Mesendoderm (in vitro differentiated cells): Measurements from ENCODE around the gene SERPINA1.
"Not testable (repeated sequence)": the region's sequence is repeated elsewhere in the genome, so short reads cannot be mapped to it uniquely, and the experiment has no call there.

ENCODE experiments used
- DNase-seq: peaks from one replicate; pipeline ENCODE4 v3.0.0; 2013
- H2AK5ac ChIP-seq: 2 replicates; pipeline ENCODE4 v1.6.1; 2013; ENCODE audit warnings: low read length, inconsistent platforms
- H2BK120ac ChIP-seq: 2 replicates; pipeline ENCODE4 v1.6.1; 2013; ENCODE audit warnings: low read depth, mild to moderate bottlenecking, low read length, moderate library complexity, mixed read lengths
- H2BK15ac ChIP-seq: replicated peaks from 2 replicates; pipeline ENCODE4 v1.6.1; 2013; ENCODE audit warnings: low read depth, mild to moderate bottlenecking, moderate library complexity
- H2BK5ac ChIP-seq: 2 replicates; pipeline ENCODE4 v1.6.1; 2013; ENCODE audit warnings: low read length, inconsistent platforms
- H3K18ac ChIP-seq: 2 replicates; pipeline ENCODE4 v1.6.1; 2013; ENCODE audit warnings: mild to moderate bottlenecking, low read length, mixed read lengths
- H3K23ac ChIP-seq: one replicate; pipeline ENCODE4 v1.6.1; 2013; ENCODE audit warnings: low read length
- H3K27ac ChIP-seq: 2 replicates; pipeline ENCODE4 v1.5.1; 2013; ENCODE audit warnings: low read depth, mild to moderate bottlenecking, inconsistent platforms, low read length, moderate library complexity
- H3K27me3 ChIP-seq: 2 replicates; pipeline ENCODE4 v1.6.1; 2013; ENCODE audit warnings: low read length, control low read depth, mild to moderate bottlenecking, inconsistent platforms; ENCODE audit not compliant: insufficient read depth, poor library complexity
- H3K36me3 ChIP-seq: 2 replicates; pipeline ENCODE4 v1.6.1; 2013; ENCODE audit warnings: low read length, inconsistent platforms; ENCODE audit not compliant: control insufficient read depth, insufficient read depth
- H3K4ac ChIP-seq: one replicate; pipeline ENCODE4 v1.6.1; 2013; ENCODE audit warnings: low read depth, mild to moderate bottlenecking, low read length, moderate library complexity
- H3K4me1 ChIP-seq: 2 replicates; pipeline ENCODE4 v1.6.1; 2013; ENCODE audit warnings: low read depth, low read length, inconsistent platforms; ENCODE audit not compliant: control insufficient read depth
- H3K4me2 ChIP-seq: 2 replicates; pipeline ENCODE4 v1.6.1; 2013; ENCODE audit warnings: low read length
- H3K4me3 ChIP-seq: 2 replicates; pipeline ENCODE4 v1.5.1; 2013; ENCODE audit warnings: mild to moderate bottlenecking, low read length
- H3K56ac ChIP-seq: one replicate; pipeline ENCODE4 v1.6.1; 2013; ENCODE audit warnings: low read length
- H3K79me1 ChIP-seq: 2 replicates; pipeline ENCODE4 v1.6.1; 2013; ENCODE audit warnings: low read length, inconsistent platforms
- H3K79me2 ChIP-seq: 2 replicates; pipeline ENCODE4 v1.6.1; 2013; ENCODE audit warnings: mild to moderate bottlenecking, low read length; ENCODE audit not compliant: control insufficient read depth, insufficient read depth
- H3K9ac ChIP-seq: 2 replicates; pipeline ENCODE4 v1.6.1; 2013; ENCODE audit warnings: low read length, inconsistent platforms
- H4K5ac ChIP-seq: one replicate; pipeline ENCODE4 v1.6.1; 2013; ENCODE audit warnings: low read length
- H4K8ac ChIP-seq: one replicate; pipeline ENCODE4 v1.6.1; 2013; ENCODE audit warnings: low read depth, mild to moderate bottlenecking, control low read depth, low read length, moderate library complexity
- WGBS: extraction: QIAGEN DNeasy Blood & Tissue Kit; methylation state at CpG from one replicate; pipeline ENCODE4 v1.1.7; 2013; ENCODE audit warnings: low lambda C conversion rate, missing lambda C conversion rate; ENCODE audit not compliant: insufficient coverage; ENCODE audit errors: extremely low coverage; 5-methylcytosine and 5-hydroxymethylcytosine counted together

The SERPINA1 gene

DNA sequence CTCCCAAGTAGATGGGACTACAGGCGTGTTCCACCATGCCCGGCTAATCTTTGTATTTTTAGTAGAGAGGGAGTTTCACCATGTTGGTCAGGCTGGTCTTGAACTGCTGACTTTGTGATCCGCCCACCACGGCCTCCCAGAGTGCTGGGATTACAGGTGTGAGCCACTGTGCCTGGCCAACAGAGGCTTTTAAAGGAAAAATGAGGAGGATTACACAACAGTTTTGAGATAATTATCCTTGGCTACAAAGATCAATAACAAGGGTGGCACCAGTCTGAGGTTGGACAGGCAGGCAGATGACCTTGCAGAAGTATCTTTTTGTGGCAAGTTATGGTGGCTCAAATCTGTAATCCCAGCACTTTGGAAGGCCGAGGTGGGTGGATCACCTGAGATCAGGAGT, 21.0 kb upstream of the SERPINA1 start:
- H3K4me2 ChIP-seq, H2AK5ac ChIP-seq, H3K23ac ChIP-seq, H3K79me1 ChIP-seq, H3K4ac ChIP-seq, H2BK120ac ChIP-seq, H3K27ac ChIP-seq, H4K5ac ChIP-seq, DNase-seq, H3K36me3 ChIP-seq, H2BK5ac ChIP-seq, H3K79me2 ChIP-seq, H3K4me1 ChIP-seq, H3K4me3 ChIP-seq, H3K56ac ChIP-seq, H3K9ac ChIP-seq, H3K18ac ChIP-seq, H3K27me3 ChIP-seq, H4K8ac ChIP-seq, H2BK15ac ChIP-seq: not testable (repeated sequence)
- WGBS: no CpG with 5 or more reads among the region's 5 CpGs

DNA sequence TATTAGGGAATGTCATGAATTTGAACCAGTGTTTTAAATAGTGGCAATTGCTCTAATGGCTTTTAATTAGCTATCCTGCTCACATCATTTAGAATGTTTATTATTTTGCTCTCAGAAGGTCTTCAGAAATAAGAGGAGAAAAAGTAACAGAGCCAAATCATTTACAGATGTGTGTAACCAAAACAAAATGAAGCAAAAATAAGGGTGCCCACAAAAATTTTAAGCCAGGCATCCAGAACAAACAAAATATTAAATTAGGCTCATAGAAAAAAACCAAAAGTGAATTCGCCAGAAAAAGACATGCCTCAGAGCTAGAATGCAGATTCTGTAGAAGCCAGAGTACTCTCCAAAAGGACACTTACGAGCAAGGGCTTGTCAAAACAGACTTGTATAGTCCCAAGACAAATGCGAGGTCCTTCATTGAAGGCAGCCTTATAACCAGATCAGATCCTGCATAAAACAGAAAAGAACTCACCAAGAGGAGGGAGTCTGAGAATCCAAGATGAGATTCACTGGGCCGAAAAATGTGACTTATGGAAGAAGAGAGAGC, 20.2 kb upstream of the SERPINA1 start:
- Histone ChIP-seq H3K4me1 (no peaks in the 10 kb centered on the region), H3K4me2 (no peak overlapping the region), H3K36me3 (no peaks in the 10 kb centered on the region), H3K4me3 (no peak overlapping the region), H2BK5ac (no peak overlapping the region), H3K9ac (no peak overlapping the region), H3K18ac (peak overlapping the region; percentile 39), H4K5ac (no peak overlapping the region), H3K79me1 (no peaks in the 10 kb centered on the region), H3K23ac (no peak overlapping the region), H3K79me2 (no peaks in the 10 kb centered on the region), H2BK15ac (no peak overlapping the region), H2BK120ac (no peak overlapping the region), H3K27ac (no peak overlapping the region), H3K4ac (no peak overlapping the region), H2AK5ac (no peak overlapping the region), H3K27me3 (no peaks in the 10 kb centered on the region), H4K8ac (no peak overlapping the region), H3K56ac (no peak overlapping the region)
- WGBS: no CpG with 5 or more reads among the region's 4 CpGs
- no peak for DNase-seq

DNA sequence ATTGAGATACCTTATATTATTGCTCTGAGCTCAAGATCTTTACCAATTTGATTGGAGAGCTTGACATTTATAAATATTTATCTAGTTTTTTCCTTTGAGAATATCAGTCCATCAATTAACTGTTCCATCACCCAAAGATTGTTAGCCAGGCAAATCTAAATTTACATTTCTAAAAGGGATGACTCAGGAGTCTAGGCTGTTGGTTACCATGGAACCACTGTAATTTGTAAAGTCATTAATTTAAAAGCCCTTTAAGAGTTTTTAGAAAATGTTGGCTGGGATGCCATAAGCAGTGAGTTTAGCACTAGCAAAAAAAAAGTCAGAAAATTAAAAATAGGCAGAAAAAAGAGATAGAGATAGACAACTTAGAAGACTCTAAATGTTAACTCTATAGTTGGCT, 19.5 kb upstream of the SERPINA1 start:
- H3K79me1 ChIP-seq: no peaks in the 10 kb centered on the region
- no peak overlapping the region for H3K18ac ChIP-seq
- no peak overlapping the region for H3K56ac ChIP-seq
- no peak overlapping the region for H2BK5ac ChIP-seq
- no peak overlapping the region for H3K23ac ChIP-seq
- no peak overlapping the region for H3K4me2 ChIP-seq
- no peak overlapping the region for H2BK120ac ChIP-seq
- no peak overlapping the region for H3K9ac ChIP-seq
- H3K27me3 ChIP-seq: no peaks in the 10 kb centered on the region
- no peak overlapping the region for H2BK15ac ChIP-seq
- no peak overlapping the region for H3K4ac ChIP-seq
- H3K4me3 ChIP-seq: no peak overlapping the region
- no peak overlapping the region for H2AK5ac ChIP-seq
- no peaks in the 10 kb centered on the region for H3K4me1 ChIP-seq
- H3K27ac ChIP-seq: no peak overlapping the region
- H4K8ac ChIP-seq: no peak overlapping the region
- no peaks in the 10 kb centered on the region for H3K79me2 ChIP-seq
- no peak overlapping the region for H4K5ac ChIP-seq
- no peaks in the 10 kb centered on the region for H3K36me3 ChIP-seq
- peak; percentile 24 for DNase-seq

DNA sequence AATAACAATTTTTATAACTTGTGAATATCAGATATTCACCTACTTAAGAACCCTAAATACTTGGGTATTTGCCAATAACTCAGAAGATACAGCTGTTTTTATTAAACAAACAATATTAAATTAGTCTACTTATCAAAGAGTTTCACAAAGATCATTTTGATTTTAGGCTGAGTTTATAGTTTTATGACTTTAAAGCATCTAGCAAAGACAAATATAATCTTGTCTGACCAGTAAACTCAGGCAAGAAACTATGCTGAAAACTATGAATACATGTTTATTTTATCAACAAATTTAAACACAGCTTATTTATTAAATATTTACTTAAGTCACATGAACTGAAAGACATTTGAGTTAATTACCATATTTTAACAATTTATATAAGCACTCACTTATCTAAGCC, 18.5 kb upstream of the SERPINA1 start:
- H2BK5ac ChIP-seq: no peak overlapping the region
- H3K36me3 ChIP-seq: no peaks in the 10 kb centered on the region
- no peak overlapping the region for H3K4ac ChIP-seq
- no peak overlapping the region for H3K9ac ChIP-seq
- H2AK5ac ChIP-seq: no peak overlapping the region
- no peak overlapping the region for H4K8ac ChIP-seq
- DNase-seq: no peak
- no peak overlapping the region for H4K5ac ChIP-seq
- no peak overlapping the region for H3K27ac ChIP-seq
- no peak overlapping the region for H3K18ac ChIP-seq
- no peaks in the 10 kb centered on the region for H3K79me2 ChIP-seq
- H3K4me3 ChIP-seq: no peak overlapping the region
- no peak overlapping the region for H3K56ac ChIP-seq
- no peaks in the 10 kb centered on the region for H3K79me1 ChIP-seq
- H3K23ac ChIP-seq: no peak overlapping the region
- no peak overlapping the region for H3K4me2 ChIP-seq
- H2BK15ac ChIP-seq: no peak overlapping the region
- no peak overlapping the region for H2BK120ac ChIP-seq
- no peaks in the 10 kb centered on the region for H3K4me1 ChIP-seq
- no peaks in the 10 kb centered on the region for H3K27me3 ChIP-seq

DNA sequence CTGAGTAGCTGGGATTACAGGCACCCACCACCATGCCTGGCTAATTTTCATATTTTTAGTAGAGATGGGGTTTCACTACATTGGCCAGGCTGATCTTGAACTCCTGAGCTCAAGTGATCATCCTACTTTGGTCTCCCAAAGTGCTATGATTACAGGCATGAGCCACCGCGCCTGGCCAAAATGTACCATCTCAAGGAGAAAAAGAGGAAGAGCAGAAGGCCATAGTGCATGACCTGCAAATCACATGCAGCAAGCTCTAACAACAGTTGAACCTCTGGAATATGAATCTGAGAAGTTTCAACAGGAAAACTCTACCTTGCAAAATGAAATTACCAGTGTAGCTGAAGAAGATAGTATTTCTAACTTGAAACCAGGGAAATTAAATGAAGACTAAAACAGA, 17.1 kb upstream of the SERPINA1 start:
- Histone ChIP-seq H4K8ac (no peak overlapping the region), H3K4me2 (no peak overlapping the region), H2BK120ac (no peak overlapping the region), H3K4me3 (no peak overlapping the region), H3K9ac (no peak overlapping the region), H3K36me3 (no peaks in the 10 kb centered on the region), H2BK5ac (no peak overlapping the region), H3K4ac (no peak overlapping the region), H3K79me2 (no peaks in the 10 kb centered on the region), H4K5ac (no peak overlapping the region), H3K56ac (no peak overlapping the region), H3K23ac (no peak overlapping the region), H3K4me1 (no peaks in the 10 kb centered on the region), H3K27me3 (no peaks in the 10 kb centered on the region), H3K79me1 (no peaks in the 10 kb centered on the region), H3K18ac (no peak overlapping the region), H2AK5ac (no peak overlapping the region), H3K27ac (no peak overlapping the region), H2BK15ac (no peak overlapping the region)
- no CpG with 5 or more reads among the region's 2 CpGs for WGBS
- DNase-seq: no peak

DNA sequence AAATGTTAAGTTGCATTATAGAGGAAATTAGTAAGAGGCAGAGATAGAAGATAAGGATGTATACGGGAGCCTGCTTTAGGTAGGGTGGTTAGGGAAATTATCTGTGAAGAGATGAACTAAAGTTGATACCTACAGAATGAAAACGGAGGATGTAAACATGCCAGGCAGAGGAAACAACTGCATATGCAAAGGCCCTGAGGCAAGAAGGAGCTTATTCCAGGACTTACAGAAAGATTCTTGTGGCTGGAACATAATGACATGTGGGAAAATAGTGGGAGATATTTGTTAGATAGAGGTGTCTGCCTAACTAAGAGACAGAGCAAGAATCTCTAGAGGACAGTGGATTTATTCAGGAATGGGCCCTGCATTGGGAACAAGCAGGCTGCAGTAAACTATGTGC, 16.2 kb upstream of the SERPINA1 start:
- Histone ChIP-seq H2BK5ac (no peak overlapping the region), H3K56ac (no peak overlapping the region), H3K27me3 (no peaks in the 10 kb centered on the region), H3K4me1 (no peaks in the 10 kb centered on the region), H3K18ac (no peak overlapping the region), H3K4me3 (no peak overlapping the region), H2BK120ac (no peak overlapping the region), H3K79me1 (no peaks in the 10 kb centered on the region), H3K36me3 (no peaks in the 10 kb centered on the region), H2BK15ac (no peak overlapping the region), H3K9ac (no peak overlapping the region), H3K4ac (no peak overlapping the region), H4K5ac (no peak overlapping the region), H3K23ac (no peak overlapping the region), H4K8ac (no peak overlapping the region), H3K79me2 (no peaks in the 10 kb centered on the region), H3K4me2 (no peak overlapping the region), H3K27ac (no peak overlapping the region), H2AK5ac (no peak overlapping the region)
- 100% methylated on average over 1 of the region's 2 CpGs for WGBS
- no peak for DNase-seq
